Neuronal stem cell (in vitro differentiated cells): Measurements from ENCODE around the gene PRKCE.

Experiments used
- DNase-seq: peaks from one replicate; pipeline ENCODE4 v3.0.0-alpha.2; 2013; ENCODE audit warnings: low spot score
- H2AFZ ChIP-seq: one replicate; pipeline ENCODE4 v1.6.1; 2013; ENCODE audit warnings: mild to moderate bottlenecking, low read length, inconsistent platforms
- H2AK5ac ChIP-seq: 2 replicates; pipeline ENCODE4 v1.6.1; 2013; ENCODE audit warnings: low read depth, mild to moderate bottlenecking, inconsistent platforms, low read length, moderate library complexity, mixed read lengths
- H2BK120ac ChIP-seq: 2 replicates; pipeline ENCODE4 v1.6.1; 2013; ENCODE audit warnings: low read depth, mild to moderate bottlenecking, inconsistent platforms, low read length, moderate library complexity, mixed read lengths
- H2BK12ac ChIP-seq: one replicate; pipeline ENCODE4 v1.6.1; 2013; ENCODE audit warnings: low read length, inconsistent platforms
- H2BK15ac ChIP-seq: 2 replicates; pipeline ENCODE4 v1.6.1; 2013; ENCODE audit warnings: mild to moderate bottlenecking, low read length, inconsistent platforms, mixed read lengths
- H2BK5ac ChIP-seq: one replicate; pipeline ENCODE4 v1.6.1; 2013; ENCODE audit warnings: inconsistent platforms, mild to moderate bottlenecking, low read length, moderate library complexity
- H3K14ac ChIP-seq: one replicate; pipeline ENCODE4 v1.6.1; 2013; ENCODE audit warnings: low read length, inconsistent platforms
- H3K18ac ChIP-seq: 2 replicates; pipeline ENCODE4 v1.6.1; 2013; ENCODE audit warnings: low read length, inconsistent platforms
- H3K23ac ChIP-seq: 2 replicates; pipeline ENCODE4 v1.6.1; 2013; ENCODE audit warnings: low read depth, mild to moderate bottlenecking, mixed read lengths, low read length, inconsistent platforms; ENCODE audit not compliant: poor library complexity
- H3K27ac ChIP-seq: replicated peaks from 3 replicates; pipeline ENCODE4 v1.5.1; 2013; ENCODE audit warnings: low read length, inconsistent platforms
- H3K27me3 ChIP-seq, 3 experiments: 2 replicates each; pipeline ENCODE4 v1.6.1; 2013; ENCODE audit warnings: low read length in 3 of 3, mild to moderate bottlenecking in 2 of 3, inconsistent platforms in 1 of 3, low read depth in 1 of 3, mixed read lengths in 1 of 3, moderate library complexity in 1 of 3; ENCODE audit not compliant: control insufficient read depth in 3 of 3, insufficient read depth in 3 of 3
- H3K36me3 ChIP-seq, 2 donors: replicated peaks in 1 of 2; 2 replicates each; pipeline ENCODE4 v1.6.1; 2013; ENCODE audit warnings: low read length in 2 of 2; ENCODE audit not compliant: control insufficient read depth in 2 of 2, insufficient read depth in 2 of 2
- H3K4ac ChIP-seq: 2 replicates; pipeline ENCODE4 v1.6.1; 2013; ENCODE audit warnings: inconsistent platforms, mild to moderate bottlenecking, low read length, moderate library complexity
- H3K4me1 ChIP-seq, 2 donors: 1 replicate in 1 of 2; 2 replicates in 1 of 2; pipeline ENCODE4 v1.6.1; 2013; ENCODE audit warnings: low read length in 2 of 2, low read depth in 1 of 2; ENCODE audit not compliant: control insufficient read depth in 2 of 2, insufficient read depth in 1 of 2
- H3K4me2 ChIP-seq: one replicate; pipeline ENCODE4 v1.6.1; 2013; ENCODE audit warnings: mild to moderate bottlenecking, low read length, inconsistent platforms; ENCODE audit not compliant: insufficient read depth, poor library complexity, severe bottlenecking
- H3K4me3 ChIP-seq, 2 donors: 2 replicates each; pipeline ENCODE4 v1.5.1; 2013; ENCODE audit warnings: low read length in 2 of 2, mild to moderate bottlenecking in 2 of 2, inconsistent platforms in 1 of 2, moderate library complexity in 1 of 2
- H3K79me1 ChIP-seq: one replicate; pipeline ENCODE4 v1.6.1; 2013; ENCODE audit warnings: low read depth, mild to moderate bottlenecking, inconsistent platforms, low read length, moderate library complexity
- H3K9ac ChIP-seq: one replicate; pipeline ENCODE4 v1.6.1; 2013; ENCODE audit warnings: mild to moderate bottlenecking, low read depth, low read length, inconsistent platforms; ENCODE audit not compliant: poor library complexity
- H3K9me3 ChIP-seq, 2 donors: replicated peaks in 1 of 2; 2 replicates each; pipeline versions ENCODE3 to v1.6.1; 2013; ENCODE audit warnings: low read length in 2 of 2, mild to moderate bottlenecking in 2 of 2, inconsistent platforms in 1 of 2, low read depth in 1 of 2, mixed read lengths in 1 of 2, moderate library complexity in 1 of 2; ENCODE audit not compliant: control insufficient read depth in 2 of 2, insufficient read depth in 1 of 2
- H4K8ac ChIP-seq: one replicate; pipeline ENCODE4 v1.6.1; 2013; ENCODE audit warnings: low read depth, mild to moderate bottlenecking, inconsistent platforms, low read length, moderate library complexity
- H4K91ac ChIP-seq: one replicate; pipeline ENCODE4 v1.6.1; 2013; ENCODE audit warnings: low read length, low read depth, mild to moderate bottlenecking, inconsistent platforms; ENCODE audit not compliant: poor library complexity
- WGBS, 2 donors: extraction: QIAGEN DNeasy Blood & Tissue Kit; methylation state at CpG; one replicate each; pipeline ENCODE4 v1.1.7; 2013; ENCODE audit warnings: missing lambda C conversion rate in 2 of 2, mixed read lengths in 1 of 2; ENCODE audit not compliant: insufficient read length in 2 of 2, insufficient replicate concordance in 1 of 2; ENCODE audit errors: extremely low coverage in 2 of 2; 5-methylcytosine and 5-hydroxymethylcytosine counted together

PRKCE gene

GRCh38 chr2:45734952-45735351 lies 83.5 kb downstream of the PRKCE start:
- Histone ChIP-seq H3K4me3 (no peak overlapping the region), H3K27ac (no peak overlapping the region), H2AK5ac (no peak overlapping the region), H3K79me1 (no peaks in the 10 kb centered on the region), H3K18ac (no peak overlapping the region), H2BK5ac (no peak overlapping the region), H3K4ac (no peak overlapping the region), H3K9me3 (no peaks in the 10 kb centered on the region), H3K9ac (no peak overlapping the region), H3K36me3 (no peaks in the 10 kb centered on the region), H4K91ac (no peak overlapping the region), H2BK120ac (no peak overlapping the region), H3K4me1 (peaks cover 0 to 5% of the 10 kb centered on the region in 2 donors), H2BK15ac (no peak overlapping the region), H4K8ac (no peak overlapping the region), H2BK12ac (no peak overlapping the region), H2AFZ (no peak overlapping the region), H3K14ac (no peak overlapping the region), H3K23ac (no peak overlapping the region), H3K27me3 (no peaks in the 10 kb centered on the region), H3K4me2 (no peak overlapping the region)
- no peak for DNase-seq
- WGBS, 2 donors = no CpG with 5 or more reads among the region's 6 CpGs

GRCh38 chr2:45736757-45737704 lies 85.6 kb downstream of the PRKCE start:
- no peak overlapping the region for H2AFZ ChIP-seq
- peaks cover 7 to 9% of the 10 kb centered on the region in 2 donors for H3K4me1 ChIP-seq
- no CpG with 5 or more reads among the region's 27 CpGs for WGBS, 2 donors
- H3K9me3 ChIP-seq = no peaks in the 10 kb centered on the region
- H2BK120ac ChIP-seq = no peak overlapping the region
- DNase-seq = no peak
- H3K18ac ChIP-seq = no peak overlapping the region
- no peak overlapping the region for H2BK5ac ChIP-seq
- H3K27me3 ChIP-seq = no peaks in the 10 kb centered on the region
- H3K4me2 ChIP-seq = no peak overlapping the region
- no peak overlapping the region for H3K27ac ChIP-seq
- H4K8ac ChIP-seq = peak overlapping the region; percentile 21
- H3K4me3 ChIP-seq = no peak overlapping the region
- H3K23ac ChIP-seq = no peak overlapping the region
- H4K91ac ChIP-seq = peak overlapping the region; percentile 5
- H3K79me1 ChIP-seq = no peaks in the 10 kb centered on the region
- peak overlapping the region; percentile 22 for H2BK15ac ChIP-seq
- H3K9ac ChIP-seq = no peak overlapping the region
- H2BK12ac ChIP-seq = no peak overlapping the region
- no peak overlapping the region for H3K14ac ChIP-seq
- no peak overlapping the region for H3K4ac ChIP-seq
- H3K36me3 ChIP-seq = no peaks in the 10 kb centered on the region
- no peak overlapping the region for H2AK5ac ChIP-seq

- Histone ChIP-seq H3K18ac (no peak overlapping the region), H3K4me2 (no peak overlapping the region), H3K9ac (no peak overlapping the region), H3K36me3 (no peaks in the 10 kb centered on the region), H2BK15ac (no peak overlapping the region), H3K4ac (no peak overlapping the region), H4K91ac (no peak overlapping the region), H3K23ac (no peak overlapping the region), H3K4me3 (no peak overlapping the region), H2BK12ac (no peak overlapping the region), H3K14ac (no peak overlapping the region), H3K9me3 (no peaks in the 10 kb centered on the region), H3K27ac (no peak overlapping the region), H3K4me1 (peaks cover 7 to 9% of the 10 kb centered on the region in 2 donors), H2BK5ac (no peak overlapping the region), H2AK5ac (no peak overlapping the region), H3K79me1 (no peaks in the 10 kb centered on the region), H4K8ac (no peak overlapping the region), H3K27me3 (no peaks in the 10 kb centered on the region), H2BK120ac (no peak overlapping the region), H2AFZ (no peak overlapping the region)
- DNase-seq = no peak
Measured at GRCh38 chr2:45739796-45740485, 88.5 kb downstream of the PRKCE start.

GRCh38 chr2:45741161-45741850 lies 89.8 kb downstream of the PRKCE start:
- Histone ChIP-seq H4K91ac (no peak overlapping the region), H3K36me3 (no peaks in the 10 kb centered on the region), H2BK12ac (no peak overlapping the region), H3K27ac (no peak overlapping the region), H3K4ac (no peak overlapping the region), H2BK120ac (no peak overlapping the region), H3K9me3 (no peaks in the 10 kb centered on the region), H2BK5ac (no peak overlapping the region), H2AK5ac (no peak overlapping the region), H4K8ac (no peak overlapping the region), H3K4me1 (peaks cover 7 to 11% of the 10 kb centered on the region in 2 donors), H3K27me3 (no peaks in the 10 kb centered on the region), H3K4me3 (peak overlapping the region in 1 of 2 donors; percentile 16), H2BK15ac (no peak overlapping the region), H3K14ac (no peak overlapping the region), H2AFZ (no peak overlapping the region), H3K9ac (no peak overlapping the region), H3K23ac (no peak overlapping the region), H3K4me2 (no peak overlapping the region), H3K79me1 (no peaks in the 10 kb centered on the region), H3K18ac (no peak overlapping the region)
- DNase-seq = no peak
- WGBS, 2 donors = no CpG with 5 or more reads among the region's 7 CpGs
